ENCODE results near the gene MLYCD. TPM values are rescaled to one million over a fixed set of nuclear protein-coding genes. Genes with fewer than 3 reads are reported as not detected.

MLYCD gene
- total and polyA plus RNA-seq, 10 of the 15 experiments (the other 5 are each of a cell fraction or from before 2014, with no cell fraction given): 0.21 to 3.7 (median 1.7) TPM

DNA sequence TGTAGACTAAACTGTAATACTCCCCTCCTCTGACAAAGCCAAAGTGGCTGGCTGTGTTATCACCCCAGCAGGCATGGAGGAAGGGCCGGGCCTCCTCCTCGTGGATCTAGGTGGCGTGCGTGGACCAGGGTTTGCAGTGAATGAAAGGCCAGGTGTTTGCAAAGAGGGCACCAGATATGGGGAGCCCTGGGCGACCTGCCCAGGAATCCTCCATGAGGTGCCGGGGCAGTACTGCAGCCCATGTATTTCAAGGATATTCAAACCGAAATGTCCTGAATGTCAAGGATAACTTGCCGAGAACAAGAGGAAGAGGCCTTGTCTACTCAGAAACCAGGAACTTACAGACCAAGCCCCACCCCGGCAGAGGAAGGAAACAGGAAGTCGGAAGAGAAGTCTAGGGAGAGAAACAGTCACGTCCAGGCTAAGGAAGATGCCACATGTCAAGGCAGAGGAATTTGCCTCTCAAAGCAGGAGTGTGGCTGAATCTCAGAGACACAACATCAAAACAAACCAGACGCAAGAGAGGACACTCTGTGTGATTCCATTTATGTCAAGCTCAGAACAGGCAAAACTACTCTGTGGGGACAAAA lies 40.4 kb downstream of the MLYCD start:
- H3K27ac ChIP-seq (ENCODE audit: control insufficient read depth, insufficient read depth): no peak overlapping the region
- BruUV-seq (replicated peaks): no TSS peak
- 38% methylated on average over 12 of the region's 12 CpGs for WGBS (ENCODE audit: insufficient coverage, insufficient replicate concordance, low lambda C conversion rate, missing lambda C conversion rate)
- ChIA-PET SMC1A (ENCODE audit: uncharacterized antibody, unreplicated experiment) (no interaction called here), POLR2A (no interaction called here), RAD21 (ENCODE audit: unreplicated experiment) (no interaction called here), CTCF (interaction anchor here (1.2 kb wide), 1 partner anchor 10 kb away, joined by 3 read pairs; no protein-coding TSS in a partner anchor)
- no peaks in the 10 kb centered on the region; a peak in 1 of 4 replicates for H3K27me3 ChIP-seq (replicated peaks in 1 of 2; ENCODE audit: control insufficient read depth in 2 of 2, insufficient read depth in 2 of 2, low read length in 1 of 2)
- H3K4me1 ChIP-seq (ENCODE audit: control insufficient read depth, insufficient read depth, low read length): no peaks in the 10 kb centered on the region
- no peak overlapping the region for H3K4me2 ChIP-seq (ENCODE audit: control insufficient read depth, insufficient read depth)
- H3K79me2 ChIP-seq (ENCODE audit: control insufficient read depth, insufficient read depth, low read length): no peaks in the 10 kb centered on the region
- H3K9ac ChIP-seq (ENCODE audit: control insufficient read depth, insufficient read depth, low read length): no peak overlapping the region
- no peaks in the 10 kb centered on the region for H3K36me3 ChIP-seq (ENCODE audit: control insufficient read depth in 2 of 2, insufficient read depth in 2 of 2, low read length in 1 of 2)
- ATAC-seq (no peak), DNase-seq (ENCODE audit: low read depth, low spot score) (no peak), FAIRE-seq (no peak)
- intact Hi-C loops (cut with micrococcal nuclease; ENCODE audit: unreplicated experiment) (no loop called here), in situ Hi-C loops (cut with MboI) (no loop called here)
- no peak overlapping the region for H3K4me3 ChIP-seq
- H4K20me1 ChIP-seq (ENCODE audit: control insufficient read depth, insufficient read depth): no peaks in the 10 kb centered on the region
- TF ChIP-seq BCL11A (IDR thresholded peaks at IDR 0.05; ENCODE audit: low read depth, low read length) (no peak), KAT2A (conservative IDR thresholded peaks at IDR 0.05; ENCODE audit: control insufficient read depth, low read depth, low read length) (no peak), EZH2 (IDR thresholded peaks at IDR 0.05; ENCODE audit: borderline replicate concordance, control insufficient read depth, low read depth, low read length) (no peak), CBX5 (IDR thresholded peaks at IDR 0.05; ENCODE audit: low read depth) (no peak), NFIC (IDR thresholded peaks at IDR 0.05; ENCODE audit: low read depth, low read length) (no peak), TARDBP (IDR thresholded peaks at IDR 0.05; ENCODE audit: borderline replicate concordance) (no peak), MTA3 (IDR thresholded peaks at IDR 0.05; ENCODE audit: borderline replicate concordance, low read length) (no peak), KLF5 (IDR thresholded peaks at IDR 0.05; ENCODE audit: partially characterized antibody) (no peak), YBX1 (IDR thresholded peaks at IDR 0.05) (no peak), ZNF217 (IDR thresholded peaks at IDR 0.05) (no peak)
- TF ChIP-seq, protein P1, sequence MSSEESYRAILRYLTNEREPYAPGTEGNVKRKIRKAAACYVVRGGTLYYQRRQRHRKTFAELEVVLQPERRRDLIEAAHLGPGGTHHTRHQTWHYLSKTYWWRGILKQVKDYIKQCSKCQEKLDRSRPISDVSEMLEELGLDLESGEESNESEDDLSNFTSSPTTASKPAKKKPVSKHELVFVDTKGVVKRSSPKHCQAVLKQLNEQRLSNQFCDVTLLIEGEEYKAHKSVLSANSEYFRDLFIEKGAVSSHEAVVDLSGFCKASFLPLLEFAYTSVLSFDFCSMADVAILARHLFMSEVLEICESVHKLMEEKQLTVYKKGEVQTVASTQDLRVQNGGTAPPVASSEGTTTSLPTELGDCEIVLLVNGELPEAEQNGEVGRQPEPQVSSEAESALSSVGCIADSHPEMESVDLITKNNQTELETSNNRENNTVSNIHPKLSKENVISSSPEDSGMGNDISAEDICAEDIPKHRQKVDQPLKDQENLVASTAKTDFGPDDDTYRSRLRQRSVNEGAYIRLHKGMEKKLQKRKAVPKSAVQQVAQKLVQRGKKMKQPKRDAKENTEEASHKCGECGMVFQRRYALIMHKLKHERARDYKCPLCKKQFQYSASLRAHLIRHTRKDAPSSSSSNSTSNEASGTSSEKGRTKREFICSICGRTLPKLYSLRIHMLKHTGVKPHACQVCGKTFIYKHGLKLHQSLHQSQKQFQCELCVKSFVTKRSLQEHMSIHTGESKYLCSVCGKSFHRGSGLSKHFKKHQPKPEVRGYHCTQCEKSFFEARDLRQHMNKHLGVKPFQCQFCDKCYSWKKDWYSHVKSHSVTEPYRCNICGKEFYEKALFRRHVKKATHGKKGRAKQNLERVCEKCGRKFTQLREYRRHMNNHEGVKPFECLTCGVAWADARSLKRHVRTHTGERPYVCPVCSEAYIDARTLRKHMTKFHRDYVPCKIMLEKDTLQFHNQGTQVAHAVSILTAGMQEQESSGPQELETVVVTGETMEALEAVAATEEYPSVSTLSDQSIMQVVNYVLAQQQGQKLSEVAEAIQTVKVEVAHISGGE (CRISPR knock-in tag; IDR thresholded peaks at IDR 0.05): no peak
- H2AFZ ChIP-seq (ENCODE audit: control insufficient read depth, low read depth, low read length): no peak overlapping the region
- no peaks in the 10 kb centered on the region for H3K9me3 ChIP-seq (replicated peaks; ENCODE audit: control insufficient read depth, insufficient read depth, low read length)

All from GM12878 (cell line).